Gastrocnemius medialis (tissue), 4 donors: ENCODE data around the gene ABCA12. TPM values are rescaled to one million over a fixed set of nuclear protein-coding genes. Genes with fewer than 3 reads are reported as not detected.

Experiments
- ATAC-seq, 2 donors: fragments of 150-250 bp; one replicate each; pipeline ENCODE4 v1.9.1; 2016
- DNase-seq, 2 donors: peaks; one replicate each; pipeline ENCODE4 v3.0.0-alpha.2; 2019
- H3K27ac ChIP-seq, 4 donors: fragments of 200-600 bp; sonication (generic); 1 replicate in 1 of 4; 2 replicates in 3 of 4; pipeline ENCODE4 v1.5.1; 2016 to 2018; ENCODE audit warnings: mild to moderate bottlenecking in 2 of 4, moderate library complexity in 1 of 4
- H3K27me3 ChIP-seq, 3 donors: fragments of 200-600 bp; sonication (generic) in 2 of 3; 1 replicate in 1 of 3; 2 replicates in 2 of 3; pipeline versions ENCODE4 v1.5.1 to v1.6.0; 2016 to 2019; ENCODE audit warnings: mild to moderate bottlenecking in 1 of 3, moderate library complexity in 1 of 3
- H3K36me3 ChIP-seq, 2 donors: fragments of 200-600 bp; sonication (generic) in 1 of 2; one replicate each; pipeline ENCODE4 v1.5.1; 2017 to 2018
- H3K4me1 ChIP-seq, 2 donors: fragments of 200-600 bp; sonication (generic) in 1 of 2; one replicate each; pipeline ENCODE4 v1.5.1; 2016 to 2017; ENCODE audit warnings: mild to moderate bottlenecking in 2 of 2
- H3K4me3 ChIP-seq, 4 donors: fragments of 200-600 bp; sonication (generic) in 3 of 4; 1 replicate in 1 of 4; 2 replicates in 3 of 4; pipeline ENCODE4 v1.5.1; 2016 to 2019; ENCODE audit warnings: mild to moderate bottlenecking in 2 of 4
- H3K9me3 ChIP-seq, 3 donors: fragments of 200-600 bp; sonication (generic) in 2 of 3; 1 replicate in 1 of 3; 2 replicates in 2 of 3; pipeline ENCODE4 v1.5.1; 2016 to 2019
- CTCF ChIP-seq, 5 experiments: fragments of 450-650 bp in 3 of 5; fragments of 200-600 bp in 2 of 5; sonication (generic) in 2 of 5; IDR thresholded peaks in 4 of 5; conservative IDR thresholded peaks in 1 of 5; 1 replicate in 4 of 5; 2 replicates in 1 of 5; pipeline ENCODE4 v1.5.1; 2016 to 2019; ENCODE audit warnings: antibody characterized with exemption in 5 of 5, mild to moderate bottlenecking in 3 of 5, moderate library complexity in 3 of 5
- POLR2A ChIP-seq, 2 donors: fragments of 450-650 bp; IDR thresholded peaks; one replicate each; pipeline ENCODE4 v1.6.1; 2017; ENCODE audit warnings: antibody characterized with exemption in 2 of 2, mild to moderate bottlenecking in 2 of 2, moderate library complexity in 2 of 2
- in situ Hi-C, 4 donors: fragments of 200-750 bp; cut with MboI; loops; one replicate each; pipeline versions ENCODE4 v1.15.0 to v1.8.0; 2017; ENCODE audit warnings: low sequenced_read_pairs in 4 of 4
- intact Hi-C: fragments of 100-400 bp; cut with DNase I; formaldehyde crosslinking; loops from one replicate; pipeline ENCODE4 v1.15.1; 2023; ENCODE audit warnings: low total_unique reads
- total RNA-seq, 4 donors: library from RNA; depleted of rRNA; stranded (reverse); fragments of >200 nt; gene quantifications; one replicate each; pipeline versions ENCODE4 v1.1.0 to v1.2.3, GENCODE V29; 2016

ABCA12 gene
- total RNA-seq, 4 donors from 2014 or later = not detected

- TF ChIP-seq CTCF (IDR thresholded peaks at IDR 0.05 in 4 of 5, conservative IDR thresholded peaks at IDR 0.05 in 1 of 5) (no peak), POLR2A (IDR thresholded peaks at IDR 0.05) (no peak)
- intact Hi-C loops = no loop called here
- Histone ChIP-seq H3K9me3 (no peaks in the 10 kb centered on the region), H3K27me3 (no peaks in the 10 kb centered on the region), H3K36me3 (no peaks in the 10 kb centered on the region), H3K27ac (no peak overlapping the region), H3K4me1 (no peaks in the 10 kb centered on the region), H3K4me3 (no peak overlapping the region)
- in situ Hi-C loops = no loop called here
- ATAC-seq (no peak), DNase-seq (no peak)
Observed at GRCh38 chr2:215110918-215111317, 27.5 kb downstream of the ABCA12 start.

GRCh38 chr2:215107216-215108056 is 31.0 kb downstream of the ABCA12 start:
- ATAC-seq (no peak), DNase-seq (no peak)
- H3K27me3 ChIP-seq = no peaks in the 10 kb centered on the region
- TF ChIP-seq POLR2A (IDR thresholded peaks at IDR 0.05) (no peak), CTCF (IDR thresholded peaks at IDR 0.05 in 4 of 5, conservative IDR thresholded peaks at IDR 0.05 in 1 of 5) (no peak)
- in situ Hi-C loops = no loop called here
- H3K36me3 ChIP-seq = no peaks in the 10 kb centered on the region
- no peak overlapping the region for H3K4me3 ChIP-seq
- intact Hi-C loops = no loop called here
- H3K9me3 ChIP-seq = no peaks in the 10 kb centered on the region
- H3K4me1 ChIP-seq = no peaks in the 10 kb centered on the region
- no peak overlapping the region for H3K27ac ChIP-seq

- no peak for ATAC-seq
- no peak for DNase-seq
- in situ Hi-C loops = no loop called here
Observed at GRCh38 chr2:215105607-215106354, 32.6 kb downstream of the ABCA12 start.

GRCh38 chr2:215104226-215104625 is 34.2 kb downstream of the ABCA12 start:
- H3K9me3 ChIP-seq = no peaks in the 10 kb centered on the region
- ATAC-seq (no peak), DNase-seq (no peak)
- no peaks in the 10 kb centered on the region for H3K36me3 ChIP-seq
- TF ChIP-seq POLR2A (IDR thresholded peaks at IDR 0.05) (no peak), CTCF (IDR thresholded peaks at IDR 0.05 in 4 of 5, conservative IDR thresholded peaks at IDR 0.05 in 1 of 5) (no peak)
- no peak overlapping the region for H3K27ac ChIP-seq
- H3K27me3 ChIP-seq = no peaks in the 10 kb centered on the region
- in situ Hi-C loops = no loop called here
- intact Hi-C loops = no loop called here
- H3K4me3 ChIP-seq = no peak overlapping the region
- H3K4me1 ChIP-seq = no peaks in the 10 kb centered on the region

More at GRCh38 chr2:215105607-215106354, 32.6 kb downstream of the ABCA12 start:
- Histone ChIP-seq H3K36me3 (no peaks in the 10 kb centered on the region), H3K4me3 (no peak overlapping the region), H3K27me3 (no peaks in the 10 kb centered on the region), H3K4me1 (no peaks in the 10 kb centered on the region), H3K27ac (no peak overlapping the region), H3K9me3 (no peaks in the 10 kb centered on the region)
- TF ChIP-seq POLR2A (IDR thresholded peaks at IDR 0.05) (no peak), CTCF (IDR thresholded peaks at IDR 0.05 in 4 of 5, conservative IDR thresholded peaks at IDR 0.05 in 1 of 5) (no peak)
- intact Hi-C loops = no loop called here
